HAP-1 (cell line): ENCODE measurements around the gene WASL.
"Not testable (repeated sequence)": the region's sequence is repeated elsewhere in the genome, so short reads cannot be mapped to it uniquely, and the experiment has no call there.

Source experiments
- DNase-seq, 2 experiments: peaks; one replicate each; pipeline ENCODE4 v3.0.0-alpha.2; 2016 to 2020; ENCODE audit warnings: low spot score in 2 of 2
- H3K27me3 ChIP-seq: fragments of 250-450 bp; sonication (Bioruptor Pico); 2 replicates; pipeline ENCODE4 v1.5.1; 2020; ENCODE audit warnings: low read depth, mild to moderate bottlenecking, moderate library complexity
- H3K36me3 ChIP-seq: fragments of 250-450 bp; sonication (Bioruptor Pico); replicated peaks from 2 replicates; pipeline ENCODE4 v1.5.1; 2020; ENCODE audit warnings: mild to moderate bottlenecking
- H3K4me1 ChIP-seq: fragments of 250-450 bp; sonication (Bioruptor Pico); 2 replicates; pipeline ENCODE4 v1.5.1; 2020; ENCODE audit warnings: mild to moderate bottlenecking
- H3K4me3 ChIP-seq: fragments of 250-450 bp; sonication (Bioruptor Pico); 2 replicates; pipeline ENCODE4 v1.5.1; 2020; ENCODE audit warnings: mild to moderate bottlenecking, moderate library complexity
- H3K9me3 ChIP-seq: fragments of 250-450 bp; sonication (Bioruptor Pico); 2 replicates; pipeline ENCODE4 v1.5.1; 2020; ENCODE audit warnings: mild to moderate bottlenecking, moderate library complexity
- in situ Hi-C: fragments of 300-500 bp; cut with MboI; formaldehyde crosslinking; loops from 3 replicates; pipeline ENCODE4 v1.14.3; 2020; ENCODE audit warnings: low sequenced_read_pairs, inconsistent platforms, mixed read lengths

WASL gene

GRCh38 chr7:123737168-123737674, 11.6 kb downstream of the WASL start:
- in situ Hi-C loops, H3K4me1 ChIP-seq, H3K4me3 ChIP-seq, H3K27me3 ChIP-seq, H3K9me3 ChIP-seq, DNase-seq, H3K36me3 ChIP-seq: not testable (repeated sequence)

- Histone ChIP-seq H3K4me3 (no peak overlapping the region), H3K36me3 (no peaks in the 10 kb centered on the region), H3K4me1 (no peaks in the 10 kb centered on the region), H3K9me3 (no peaks in the 10 kb centered on the region), H3K27me3 (no peaks in the 10 kb centered on the region)
- in situ Hi-C loops: no loop called here
- no peak for DNase-seq
Measured at GRCh38 chr7:123735539-123735938, 13.3 kb downstream of the WASL start.

- H3K4me1 ChIP-seq: no peaks in the 10 kb centered on the region
- in situ Hi-C loops: no loop called here
- H3K36me3 ChIP-seq: no peaks in the 10 kb centered on the region
- no peak for DNase-seq
- H3K4me3 ChIP-seq: no peak overlapping the region
- no peaks in the 10 kb centered on the region for H3K27me3 ChIP-seq
- H3K9me3 ChIP-seq: no peaks in the 10 kb centered on the region
Measured at GRCh38 chr7:123734498-123734897, 14.3 kb downstream of the WASL start.

GRCh38 chr7:123732413-123733091, 16.3 kb downstream of the WASL start:
- Histone ChIP-seq H3K4me1 (no peaks in the 10 kb centered on the region), H3K36me3 (no peaks in the 10 kb centered on the region), H3K4me3 (no peak overlapping the region), H3K27me3 (no peaks in the 10 kb centered on the region), H3K9me3 (no peaks in the 10 kb centered on the region)
- DNase-seq: no peak
- in situ Hi-C loops: no loop called here

- peaks cover 6% of the 10 kb centered on the region; the same call in 1 of the 2 replicates for H3K4me1 ChIP-seq
- DNase-seq: no peak
- H3K27me3 ChIP-seq: no peaks in the 10 kb centered on the region
- no peaks in the 10 kb centered on the region for H3K9me3 ChIP-seq
- in situ Hi-C loops: no loop called here
- no peak overlapping the region for H3K4me3 ChIP-seq
- H3K36me3 ChIP-seq: no peaks in the 10 kb centered on the region; the same call in 1 of the 2 replicates
Measured at GRCh38 chr7:123729218-123729578, 19.6 kb downstream of the WASL start.

- peaks cover 6% of the 10 kb centered on the region; the same call in 1 of the 2 replicates for H3K4me1 ChIP-seq
Measured at GRCh38 chr7:123727071-123727837, 21.5 kb downstream of the WASL start.

GRCh38 chr7:123725586-123726171, 23.1 kb downstream of the WASL start:
- H3K36me3 ChIP-seq: no peaks in the 10 kb centered on the region; the same call in 1 of the 2 replicates
- no peaks in the 10 kb centered on the region for H3K9me3 ChIP-seq
- in situ Hi-C loops: no loop called here
- H3K27me3 ChIP-seq: no peaks in the 10 kb centered on the region
- H3K4me3 ChIP-seq: no peak overlapping the region
- H3K4me1 ChIP-seq: peaks cover 6% of the 10 kb centered on the region; the same call in 1 of the 2 replicates
- DNase-seq: no peak

More at GRCh38 chr7:123727071-123727837, 21.5 kb downstream of the WASL start:
- no peak for DNase-seq
- Histone ChIP-seq H3K36me3 (no peaks in the 10 kb centered on the region; the same call in 1 of the 2 replicates), H3K27me3 (no peaks in the 10 kb centered on the region), H3K9me3 (no peaks in the 10 kb centered on the region), H3K4me3 (no peak overlapping the region)
- in situ Hi-C loops: no loop called here

- DNase-seq: no peak
- in situ Hi-C loops: no loop called here
- no peaks in the 10 kb centered on the region for H3K9me3 ChIP-seq
- no peaks in the 10 kb centered on the region for H3K27me3 ChIP-seq
- no peak overlapping the region for H3K4me3 ChIP-seq
- H3K36me3 ChIP-seq: no peaks in the 10 kb centered on the region; the same call in 1 of the 2 replicates
- H3K4me1 ChIP-seq: peaks cover 6% of the 10 kb centered on the region; the same call in 1 of the 2 replicates
Measured at GRCh38 chr7:123724817-123725253, 24.0 kb downstream of the WASL start.

GRCh38 chr7:123723913-123724312, 24.9 kb downstream of the WASL start:
- Histone ChIP-seq H3K4me3 (no peak overlapping the region), H3K9me3 (no peaks in the 10 kb centered on the region), H3K4me1 (peaks cover 6% of the 10 kb centered on the region; the same call in 1 of the 2 replicates), H3K27me3 (no peaks in the 10 kb centered on the region), H3K36me3 (no peaks in the 10 kb centered on the region; the same call in 1 of the 2 replicates)
- DNase-seq: no peak
- in situ Hi-C loops: no loop called here

GRCh38 chr7:123720527-123720926, 28.3 kb downstream of the WASL start:
- in situ Hi-C loops, DNase-seq: not testable (repeated sequence)

GRCh38 chr7:123719197-123719721, 29.5 kb downstream of the WASL start:
- H3K27me3 ChIP-seq: no peaks in the 10 kb centered on the region
- in situ Hi-C loops: no loop called here
- DNase-seq: no peak
- no peaks in the 10 kb centered on the region for H3K36me3 ChIP-seq
- H3K9me3 ChIP-seq: no peaks in the 10 kb centered on the region
- no peaks in the 10 kb centered on the region for H3K4me1 ChIP-seq
- H3K4me3 ChIP-seq: no peak overlapping the region

More at GRCh38 chr7:123720527-123720926, 28.3 kb downstream of the WASL start:
- not testable (repeated sequence) for H3K27me3 ChIP-seq, H3K36me3 ChIP-seq, H3K4me3 ChIP-seq, H3K9me3 ChIP-seq, H3K4me1 ChIP-seq

- Histone ChIP-seq H3K27me3 (no peaks in the 10 kb centered on the region), H3K9me3 (no peaks in the 10 kb centered on the region), H3K4me1 (no peaks in the 10 kb centered on the region), H3K4me3 (no peak overlapping the region), H3K36me3 (no peaks in the 10 kb centered on the region)
- no peak for DNase-seq
- in situ Hi-C loops: no loop called here
Measured at GRCh38 chr7:123718773-123719172, 30.0 kb downstream of the WASL start.

GRCh38 chr7:123717689-123718088, 31.1 kb downstream of the WASL start:
- Histone ChIP-seq H3K36me3 (no peaks in the 10 kb centered on the region), H3K27me3 (no peaks in the 10 kb centered on the region), H3K9me3 (no peaks in the 10 kb centered on the region), H3K4me1 (no peaks in the 10 kb centered on the region), H3K4me3 (no peak overlapping the region)
- no peak for DNase-seq
- in situ Hi-C loops: no loop called here
